ENCODE results near the gene RHOBTB3. TPM values are rescaled to one million over a fixed set of nuclear protein-coding genes. Genes with fewer than 3 reads are reported as not detected.
"Not testable (repeated sequence)": the region's sequence is repeated elsewhere in the genome, so short reads cannot be mapped to it uniquely, and the experiment has no call there.

RHOBTB3 gene
- total and polyA plus RNA-seq, 8 donors, result 13.7 to 730 (median 89.3) TPM

GRCh38 chr5:95708876-95709275, 22.3 kb upstream of the RHOBTB3 start:
- Histone ChIP-seq H3K27me3 (no peaks in the 10 kb centered on the region), H3K4me1 (peaks cover 0 to 10% (median 6%) of the 10 kb centered on the region in 4 donors), H3K36me3 (no peaks in the 10 kb centered on the region), H3K4me3 (no peak overlapping the region), H3K9me3 (no peaks in the 10 kb centered on the region), H3K27ac (no peak overlapping the region)
- 91 to 94% (median 92%) methylated on average over 7 of the region's 7 CpGs for WGBS, 5 donors
- intact Hi-C loops (cut with DNase I; ENCODE audit: low total_unique reads), result no loop called here
- no peak for TF ChIP-seq CTCF (IDR thresholded peaks at IDR 0.05)
- no peak for DNase-seq

GRCh38 chr5:95709967-95710650, 21.0 kb upstream of the RHOBTB3 start:
- intact Hi-C loops (cut with DNase I; ENCODE audit: low total_unique reads), result no loop called here
- TF ChIP-seq EP300 (IDR thresholded peaks at IDR 0.05) (no peak), POLR2AphosphoS5 (IDR thresholded peaks at IDR 0.05) (no peak), CTCF (IDR thresholded peaks at IDR 0.05) (no peak), POLR2A (IDR thresholded peaks at IDR 0.05) (no peak)
- H3K4me1 ChIP-seq, result peaks cover 0 to 10% (median 6%) of the 10 kb centered on the region in 4 donors
- peak overlapping the region in 2 of 4 donors; percentile 4 to 5 for H3K4me3 ChIP-seq
- DNase-seq, result peak; percentile 45 to 64
- H3K9me3 ChIP-seq, result no peaks in the 10 kb centered on the region
- no peak overlapping the region for H3K27ac ChIP-seq
- H3K36me3 ChIP-seq, result no peaks in the 10 kb centered on the region
- 53 to 60% (median 57%) methylated on average over 15 of the region's 15 CpGs for WGBS, 5 donors
- H3K27me3 ChIP-seq, result no peaks in the 10 kb centered on the region

GRCh38 chr5:95710651-95711500, 20.3 kb upstream of the RHOBTB3 start:
- intact Hi-C loops (cut with DNase I; ENCODE audit: low total_unique reads); H3K4me1 ChIP-seq; H3K9me3 ChIP-seq; H3K27ac ChIP-seq; H3K36me3 ChIP-seq; H3K27me3 ChIP-seq; DNase-seq: not testable (repeated sequence)
- WGBS, 5 donors, result 49 to 57% (median 51%) methylated on average over 23 of the region's 23 CpGs
- peak overlapping the region in 2 of 4 donors; percentile 4 to 5 for H3K4me3 ChIP-seq

- peaks cover 0 to 12% (median 7%) of the 10 kb centered on the region in 4 donors for H3K4me1 ChIP-seq
- WGBS, 5 donors, result 92 to 96% (median 94%) methylated on average over 27 of the region's 27 CpGs
- H3K27ac ChIP-seq, result no peak overlapping the region
- TF ChIP-seq POLR2AphosphoS5 (IDR thresholded peaks at IDR 0.05) (no peak), POLR2A (IDR thresholded peaks at IDR 0.05) (no peak), EP300 (IDR thresholded peaks at IDR 0.05) (no peak), CTCF (IDR thresholded peaks at IDR 0.05) (no peak)
- no peak for DNase-seq
- intact Hi-C loops (cut with DNase I; ENCODE audit: low total_unique reads), result no loop called here
- H3K36me3 ChIP-seq, result peaks cover 0 to 3% (median 0%) of the 10 kb centered on the region in 4 donors
- no peaks in the 10 kb centered on the region for H3K9me3 ChIP-seq
- no peak overlapping the region for H3K4me3 ChIP-seq
- H3K27me3 ChIP-seq, result no peaks in the 10 kb centered on the region
These were observed 19.4 kb upstream of the RHOBTB3 start for GRCh38 chr5:95711501-95712346.

Data from stomach (tissue), 9 donors.